Stomach (tissue), 9 donors: ENCODE results near the gene IPP. TPM values are rescaled to one million over a fixed set of nuclear protein-coding genes. Genes with fewer than 3 reads are reported as not detected.
A peak's percentile ranks its signal among the peaks of the same experiment; 100 is the strongest.

Experiments used
- DNase-seq, 2 donors: peaks; one replicate each; pipeline versions ENCODE4 v3.0.0 to v3.0.0-alpha.2; 2013 to 2019
- H3K27ac ChIP-seq, 5 donors: fragments of 200-600 bp in 4 of 5; sonication (generic) in 4 of 5; one replicate each; pipeline ENCODE4 v1.5.1; 2013 to 2019; ENCODE audit warnings: mild to moderate bottlenecking in 1 of 5, moderate library complexity in 1 of 5
- H3K27me3 ChIP-seq, 3 donors: fragments of 200-600 bp; sonication (generic); one replicate each; pipeline ENCODE4 v1.5.1; 2017 to 2019; ENCODE audit warnings: mixed run types in 1 of 3
- H3K36me3 ChIP-seq, 4 donors: fragments of 200-600 bp; sonication (generic); 1 replicate in 3 of 4; 2 replicates in 1 of 4; pipeline ENCODE4 v1.5.1; 2016 to 2019
- H3K4me1 ChIP-seq, 4 donors: fragments of 200-600 bp; sonication (generic); one replicate each; pipeline ENCODE4 v1.5.1; 2016 to 2019
- H3K4me3 ChIP-seq, 4 donors: fragments of 200-600 bp; sonication (generic) in 3 of 4; one replicate each; pipeline ENCODE4 v1.5.1; 2016 to 2019; ENCODE audit warnings: mild to moderate bottlenecking in 1 of 4
- H3K9me3 ChIP-seq, 4 donors: fragments of 200-600 bp; sonication (generic); one replicate each; pipeline ENCODE4 v1.5.1; 2016 to 2019
- CTCF ChIP-seq, 7 experiments: fragments of 450-650 bp in 4 of 7; fragments of 200-600 bp in 3 of 7; sonication (generic) in 3 of 7; IDR thresholded peaks; one replicate each; pipeline ENCODE4 v1.5.1; 2016 to 2019; ENCODE audit warnings: antibody characterized with exemption in 7 of 7, control low read depth in 2 of 7, mild to moderate bottlenecking in 1 of 7
- EP300 ChIP-seq: sonication (generic); formaldehyde crosslinking; IDR thresholded peaks from one replicate; pipeline ENCODE4 v1.6.1; 2017; ENCODE audit warnings: antibody characterized with exemption
- POLR2A ChIP-seq, 4 donors: fragments of 450-650 bp; IDR thresholded peaks; one replicate each; pipeline ENCODE4 v1.6.1; 2016; ENCODE audit warnings: antibody characterized with exemption in 4 of 4, control low read depth in 2 of 4, mild to moderate bottlenecking in 1 of 4, moderate library complexity in 1 of 4
- POLR2AphosphoS5 ChIP-seq, 3 donors: sonication (generic); formaldehyde crosslinking; IDR thresholded peaks; one replicate each; pipeline ENCODE4 v1.6.1; 2016; ENCODE audit warnings: antibody characterized with exemption in 3 of 3
- WGBS, 5 donors: extraction: QIAGEN DNeasy Blood & Tissue Kit in 3 of 5; methylation state at CpG; one replicate each; pipeline versions ENCODE4 v1.1.5 to v1.1.7; 2013 to 2018; 5-methylcytosine and 5-hydroxymethylcytosine counted together
- intact Hi-C: fragments of 100-400 bp; cut with DNase I; formaldehyde crosslinking; loops from one replicate; pipeline ENCODE4 v1.15.1; 2023; ENCODE audit warnings: low total_unique reads
- polyA plus RNA-seq, 3 donors: library from polyadenylated mRNA; stranded (reverse); fragments of 200-250 nt; gene quantifications; one replicate each; pipeline ENCODE4 v1.2.3, GENCODE V29; 2013
- total RNA-seq, 5 donors: library from RNA; depleted of rRNA; stranded (reverse); fragments of >200 nt; gene quantifications; one replicate each; pipeline versions ENCODE4 v1.1.0 to v1.2.3, GENCODE V29; 2014 to 2016
- donor health status: healthy with polysubstance abuse.
- donor health status: Bipolar disorder and iron deficiency.
- donor health status: healthy.

IPP gene
- total and polyA plus RNA-seq, 8 donors = 3.2 to 19.5 (median 5.8) TPM

- TF ChIP-seq POLR2AphosphoS5 (IDR thresholded peaks at IDR 0.05) (no peak), CTCF (IDR thresholded peaks at IDR 0.05) (no peak), POLR2A (IDR thresholded peaks at IDR 0.05) (no peak), EP300 (no peak)
Measured at GRCh38 chr1:45767035-45767434, 16.6 kb upstream of the IPP start.

DNA sequence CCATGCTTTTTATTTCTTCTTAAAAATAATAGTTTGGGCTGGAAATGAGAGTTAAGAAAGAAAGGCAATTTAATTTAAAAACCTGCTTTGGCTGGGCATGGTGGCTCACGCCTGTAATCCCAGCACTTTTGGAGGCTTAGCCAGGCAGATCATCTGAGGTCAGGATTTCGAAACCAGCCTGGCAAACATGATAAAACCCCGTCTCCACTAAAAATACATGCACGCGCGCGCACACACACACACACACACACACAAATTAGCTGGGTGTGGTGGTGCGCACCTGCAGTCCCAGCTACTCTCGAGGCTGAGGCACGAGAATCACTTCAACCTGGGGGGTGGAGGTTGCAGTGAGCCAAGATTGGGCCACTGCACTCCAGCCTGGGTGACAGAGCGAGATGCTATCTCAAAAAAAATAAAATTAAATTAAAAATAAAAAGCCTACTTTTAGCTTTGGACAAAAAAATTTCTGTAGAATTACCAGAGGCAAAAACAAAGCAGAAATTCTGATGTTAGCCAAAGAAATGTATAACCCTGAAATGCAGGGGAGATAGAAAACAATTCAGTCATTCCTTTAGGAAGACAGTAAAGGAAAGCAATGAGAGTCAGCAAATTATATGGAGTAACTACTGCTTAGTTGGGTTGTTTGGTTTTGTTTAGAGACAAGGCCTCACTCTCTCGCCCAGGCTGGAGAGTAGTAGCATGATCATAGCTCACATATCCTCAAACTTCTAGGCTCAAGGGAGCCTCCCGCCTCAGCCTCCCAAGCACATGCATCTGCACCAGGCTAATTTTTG, 15.7 kb upstream of the IPP start:
- no peak for TF ChIP-seq POLR2A (IDR thresholded peaks at IDR 0.05)
- no peak for TF ChIP-seq POLR2AphosphoS5 (IDR thresholded peaks at IDR 0.05)
- TF ChIP-seq EP300 = no peak
- no peak for TF ChIP-seq CTCF (IDR thresholded peaks at IDR 0.05)
- WGBS, 5 donors = 80 to 84% (median 83%) methylated on average over 13 of the region's 13 CpGs
- Histone ChIP-seq H3K4me3 (no peak overlapping the region), H3K27me3 (no peaks in the 10 kb centered on the region), H3K9me3 (no peaks in the 10 kb centered on the region), H3K27ac (no peak overlapping the region), H3K4me1 (no peaks in the 10 kb centered on the region), H3K36me3 (no peaks in the 10 kb centered on the region)
- no peak for DNase-seq
- intact Hi-C loops = no loop called here

More at GRCh38 chr1:45767035-45767434, 16.6 kb upstream of the IPP start:
- Histone ChIP-seq H3K27ac (no peak overlapping the region), H3K4me3 (no peak overlapping the region), H3K36me3 (no peaks in the 10 kb centered on the region), H3K27me3 (no peaks in the 10 kb centered on the region), H3K9me3 (no peaks in the 10 kb centered on the region), H3K4me1 (no peaks in the 10 kb centered on the region)
- intact Hi-C loops = no loop called here
- DNase-seq = peak in 1 of 2 donors; percentile 12
- WGBS, 5 donors = 61 to 88% (median 75%) methylated on average over 6 of the region's 6 CpGs

DNA sequence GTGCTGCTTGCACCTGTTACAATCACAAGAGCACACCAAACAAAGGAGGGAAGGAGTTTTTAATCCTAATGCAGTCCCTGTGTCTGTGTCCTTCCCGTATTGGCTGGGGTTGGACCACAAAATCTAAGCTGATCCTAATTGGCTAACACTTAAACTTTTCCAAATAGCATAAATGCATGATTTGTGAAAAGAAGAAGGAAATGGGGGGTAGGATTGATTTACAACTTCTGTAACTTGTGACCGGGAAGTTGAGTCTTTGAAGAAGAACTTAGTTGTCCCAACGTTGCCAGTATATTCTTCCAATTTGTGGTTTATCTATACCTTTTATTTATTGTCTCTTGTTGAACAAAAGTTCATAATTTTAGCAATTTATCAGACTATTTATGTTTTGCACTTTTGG, 11.8 kb upstream of the IPP start:
- WGBS, 5 donors = 66 to 80% (median 69%) methylated on average over 3 of the region's 3 CpGs
- no peaks in the 10 kb centered on the region for H3K36me3 ChIP-seq
- peaks cover 0 to 16% (median under 1%) of the 10 kb centered on the region in 4 donors for H3K4me1 ChIP-seq
- no peak for TF ChIP-seq CTCF (IDR thresholded peaks at IDR 0.05)
- TF ChIP-seq POLR2A (IDR thresholded peaks at IDR 0.05) = no peak
- no peak for TF ChIP-seq EP300
- TF ChIP-seq POLR2AphosphoS5 (IDR thresholded peaks at IDR 0.05) = no peak
- no peak for DNase-seq
- H3K27me3 ChIP-seq = no peaks in the 10 kb centered on the region
- no peaks in the 10 kb centered on the region for H3K9me3 ChIP-seq
- H3K4me3 ChIP-seq = no peak overlapping the region
- no peak overlapping the region for H3K27ac ChIP-seq
- intact Hi-C loops = no loop called here

- Histone ChIP-seq H3K9me3 (peaks cover 0 to 6% (median 0%) of the 10 kb centered on the region in 4 donors), H3K4me1 (peaks cover 0 to 32% (median 10%) of the 10 kb centered on the region in 4 donors), H3K36me3 (no peaks in the 10 kb centered on the region), H3K27me3 (no peaks in the 10 kb centered on the region), H3K27ac (no peak overlapping the region), H3K4me3 (no peak overlapping the region)
- TF ChIP-seq POLR2AphosphoS5 (IDR thresholded peaks at IDR 0.05) (no peak), CTCF (IDR thresholded peaks at IDR 0.05) (no peak), EP300 (no peak), POLR2A (IDR thresholded peaks at IDR 0.05) (no peak)
- WGBS, 5 donors = 48 to 78% (median 66%) methylated on average over 5 of the region's 5 CpGs
- no peak for DNase-seq
- intact Hi-C loops = no loop called here
Measured at GRCh38 chr1:45755697-45756096, 5.2 kb upstream of the IPP start.
